ENCODE results near the gene PITPNC1.

DNA sequence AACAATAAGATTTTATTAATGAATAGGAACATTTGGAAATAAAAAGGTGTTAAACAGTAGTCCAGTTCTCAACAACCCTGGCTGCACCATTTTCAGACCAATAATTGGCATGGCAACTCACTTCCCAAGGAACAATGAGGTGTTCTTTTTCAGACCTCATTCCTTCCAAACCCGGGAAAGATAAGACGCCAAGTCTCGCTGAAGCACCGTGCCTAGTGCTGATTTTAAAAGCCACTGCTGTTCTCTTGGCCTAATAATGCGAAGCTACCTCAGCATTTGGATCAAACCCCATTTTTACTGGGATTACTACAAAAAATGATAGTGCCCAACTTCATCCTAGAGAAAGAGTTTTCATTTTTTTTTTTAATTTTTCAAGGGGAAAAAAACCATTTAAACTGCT, 265.4 kb downstream of the PITPNC1 start:
- TF ChIP-seq, protein P1, sequence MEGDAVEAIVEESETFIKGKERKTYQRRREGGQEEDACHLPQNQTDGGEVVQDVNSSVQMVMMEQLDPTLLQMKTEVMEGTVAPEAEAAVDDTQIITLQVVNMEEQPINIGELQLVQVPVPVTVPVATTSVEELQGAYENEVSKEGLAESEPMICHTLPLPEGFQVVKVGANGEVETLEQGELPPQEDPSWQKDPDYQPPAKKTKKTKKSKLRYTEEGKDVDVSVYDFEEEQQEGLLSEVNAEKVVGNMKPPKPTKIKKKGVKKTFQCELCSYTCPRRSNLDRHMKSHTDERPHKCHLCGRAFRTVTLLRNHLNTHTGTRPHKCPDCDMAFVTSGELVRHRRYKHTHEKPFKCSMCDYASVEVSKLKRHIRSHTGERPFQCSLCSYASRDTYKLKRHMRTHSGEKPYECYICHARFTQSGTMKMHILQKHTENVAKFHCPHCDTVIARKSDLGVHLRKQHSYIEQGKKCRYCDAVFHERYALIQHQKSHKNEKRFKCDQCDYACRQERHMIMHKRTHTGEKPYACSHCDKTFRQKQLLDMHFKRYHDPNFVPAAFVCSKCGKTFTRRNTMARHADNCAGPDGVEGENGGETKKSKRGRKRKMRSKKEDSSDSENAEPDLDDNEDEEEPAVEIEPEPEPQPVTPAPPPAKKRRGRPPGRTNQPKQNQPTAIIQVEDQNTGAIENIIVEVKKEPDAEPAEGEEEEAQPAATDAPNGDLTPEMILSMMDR (IDR thresholded peaks at IDR 0.05), result no peak
- TF ChIP-seq POLR2A (IDR thresholded peaks at IDR 0.05), result no peak

Measured in esophagus squamous epithelium (tissue), 4 donors.